Calu3 (cell line): ENCODE measurements around the gene PCP2. TPM values are rescaled to one million over a fixed set of nuclear protein-coding genes. Genes with fewer than 3 reads are reported as not detected.

Experiments used
- BruUV-seq: library from RNA; stranded (reverse); fragments of 400-500 nt; replicated peaks from 2 replicates; lab custom pipeline; 2021; lab: Mats Ljungman, UMichigan
- CTCF ChIA-PET: fragments of 300-600 bp; sonication (Branson Sonifier 250); formaldehyde crosslinking; loops from one replicate; lab custom pipeline; 2022; ENCODE audit warnings: antibody characterized with exemption; lab: Charles Lee
- DNase-seq: peaks from one replicate; pipeline ENCODE4 v3.0.0; 2022
- H3K27ac Mint-ChIP-seq: one replicate; pipeline ENCODE4 v1.8.0; 2022; ENCODE audit warnings: mixed read lengths; ENCODE audit not compliant: unreplicated experiment
- H3K27me3 Mint-ChIP-seq: one replicate; pipeline ENCODE4 v1.8.0; 2022; ENCODE audit warnings: mixed read lengths; ENCODE audit not compliant: unreplicated experiment
- H3K36me3 Mint-ChIP-seq: one replicate; pipeline ENCODE4 v1.8.0; 2022; ENCODE audit warnings: mild to moderate bottlenecking, moderate library complexity, mixed read lengths; ENCODE audit not compliant: insufficient read depth, unreplicated experiment
- H3K4me1 Mint-ChIP-seq: one replicate; pipeline ENCODE4 v1.8.0; 2022; ENCODE audit warnings: mild to moderate bottlenecking, low read depth, mixed read lengths; ENCODE audit not compliant: unreplicated experiment
- H3K4me3 Mint-ChIP-seq: one replicate; pipeline ENCODE4 v1.8.0; 2022; ENCODE audit warnings: mild to moderate bottlenecking, low read depth, moderate library complexity, mixed read lengths; ENCODE audit not compliant: unreplicated experiment
- H3K9me3 Mint-ChIP-seq: one replicate; pipeline ENCODE4 v1.8.0; 2022; ENCODE audit warnings: low read depth, mixed read lengths; ENCODE audit not compliant: unreplicated experiment
- intact Hi-C: fragments of 100-400 bp; cut with micrococcal nuclease; formaldehyde crosslinking; loops from one replicate; pipeline ENCODE4 v1.10.0; 2022; ENCODE audit not compliant: unreplicated experiment
- total RNA-seq: library from RNA; stranded (reverse); gene quantifications from 2 replicates; pipeline ENCODE4 v1.2.3, GENCODE V29; 2022
- TF ChIP-seq, protein P1 (sequence below): fragments of 200-600 bp; IDR thresholded peaks from one replicate; pipeline ENCODE4 v1.8.0; 2022; ENCODE audit warnings: antibody characterized with exemption; ENCODE audit not compliant: unreplicated experiment

PCP2 gene
- total RNA-seq, 1 experiment from 2014 or later, result not detected

DNA sequence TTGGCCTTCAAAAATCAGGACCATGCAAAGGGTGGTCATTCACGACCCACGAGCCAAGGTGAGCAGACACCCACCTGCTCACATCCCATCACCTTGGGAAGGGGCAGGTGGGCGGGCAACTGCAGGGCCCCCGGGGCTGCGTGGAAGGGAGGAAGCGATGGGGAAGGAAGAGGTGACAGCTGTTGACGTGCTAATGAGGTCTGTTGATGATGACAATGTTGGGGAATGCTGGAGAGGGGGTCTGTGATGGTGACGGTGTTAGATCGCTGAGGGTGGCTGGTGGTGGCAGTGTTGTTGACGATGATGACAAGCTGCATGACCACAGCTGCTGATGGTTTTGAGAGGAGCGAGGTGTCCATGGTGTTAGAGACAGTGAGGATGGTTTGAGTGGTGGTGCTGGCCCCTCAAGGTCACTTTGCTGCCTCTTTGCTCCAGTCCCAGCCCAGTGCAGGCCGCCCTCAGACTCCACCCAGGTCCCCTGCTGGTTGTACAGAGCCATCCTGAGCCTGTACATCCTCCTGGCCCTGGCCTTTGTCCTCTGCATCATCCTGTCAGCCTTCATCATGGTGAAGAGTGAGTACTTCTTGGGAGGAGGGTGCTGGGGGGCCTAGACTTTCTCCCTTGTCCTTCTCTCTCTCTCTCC is 44.3 kb upstream of the PCP2 start:
- CTCF ChIA-PET, result interaction anchor here (1.3 kb wide), 1 partner anchor 109 kb away, joined by 11 read pairs; no protein-coding TSS in a partner anchor
- H3K27me3 Mint-ChIP-seq, result peaks cover 65% of the 10 kb centered on the region
- H3K27ac Mint-ChIP-seq, result no peak overlapping the region
- intact Hi-C loops, result no loop called here
- BruUV-seq, result no TSS peak
- TF ChIP-seq, protein P1, sequence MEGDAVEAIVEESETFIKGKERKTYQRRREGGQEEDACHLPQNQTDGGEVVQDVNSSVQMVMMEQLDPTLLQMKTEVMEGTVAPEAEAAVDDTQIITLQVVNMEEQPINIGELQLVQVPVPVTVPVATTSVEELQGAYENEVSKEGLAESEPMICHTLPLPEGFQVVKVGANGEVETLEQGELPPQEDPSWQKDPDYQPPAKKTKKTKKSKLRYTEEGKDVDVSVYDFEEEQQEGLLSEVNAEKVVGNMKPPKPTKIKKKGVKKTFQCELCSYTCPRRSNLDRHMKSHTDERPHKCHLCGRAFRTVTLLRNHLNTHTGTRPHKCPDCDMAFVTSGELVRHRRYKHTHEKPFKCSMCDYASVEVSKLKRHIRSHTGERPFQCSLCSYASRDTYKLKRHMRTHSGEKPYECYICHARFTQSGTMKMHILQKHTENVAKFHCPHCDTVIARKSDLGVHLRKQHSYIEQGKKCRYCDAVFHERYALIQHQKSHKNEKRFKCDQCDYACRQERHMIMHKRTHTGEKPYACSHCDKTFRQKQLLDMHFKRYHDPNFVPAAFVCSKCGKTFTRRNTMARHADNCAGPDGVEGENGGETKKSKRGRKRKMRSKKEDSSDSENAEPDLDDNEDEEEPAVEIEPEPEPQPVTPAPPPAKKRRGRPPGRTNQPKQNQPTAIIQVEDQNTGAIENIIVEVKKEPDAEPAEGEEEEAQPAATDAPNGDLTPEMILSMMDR, result no peak
- H3K4me3 Mint-ChIP-seq, result no peak overlapping the region
- peaks cover 17% of the 10 kb centered on the region for H3K36me3 Mint-ChIP-seq
- no peak for DNase-seq
- no peaks in the 10 kb centered on the region for H3K4me1 Mint-ChIP-seq
- no peaks in the 10 kb centered on the region for H3K9me3 Mint-ChIP-seq

DNA sequence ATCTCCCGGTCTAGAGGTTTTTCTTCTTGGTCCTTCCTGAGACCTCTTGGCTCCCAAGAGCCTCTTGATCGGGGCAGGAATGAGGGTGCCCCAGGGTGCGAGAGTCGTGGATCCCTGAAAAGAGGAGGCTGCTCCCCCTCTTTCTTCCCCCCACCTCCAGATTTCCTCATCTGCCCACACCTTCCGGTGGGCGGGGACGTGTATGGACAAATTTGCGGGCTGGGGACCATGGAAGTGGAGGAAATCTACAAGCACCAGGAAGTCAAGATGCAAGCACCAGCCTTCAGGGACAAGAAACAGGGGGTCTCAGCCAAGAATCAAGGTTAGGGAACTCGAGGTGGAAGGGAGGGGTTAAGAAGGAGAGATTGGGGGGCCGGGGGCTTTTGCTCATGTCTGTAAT is 43.3 kb upstream of the PCP2 start, which contains the start of gene MCEMP1:
TSS of gene MCEMP1 (plus strand) at position 237 of the 400 bp plus-strand sequence. CDS start at position 268, 31 bp downstream.
- no peaks in the 10 kb centered on the region for H3K9me3 Mint-ChIP-seq
- BruUV-seq, result no TSS peak
- CTCF ChIA-PET, result no interaction called here
- TF ChIP-seq, protein P1, result no peak
- no peak within 1 kb of the TSS for H3K27ac Mint-ChIP-seq
- DNase-seq, result no peak
- peaks cover 67% of the 10 kb centered on the region for H3K27me3 Mint-ChIP-seq
- intact Hi-C loops, result no loop called here
- no peak within 1 kb of the TSS for H3K4me3 Mint-ChIP-seq
- peaks cover 16% of the 10 kb centered on the region for H3K36me3 Mint-ChIP-seq
- no peaks in the 10 kb centered on the region for H3K4me1 Mint-ChIP-seq

DNA sequence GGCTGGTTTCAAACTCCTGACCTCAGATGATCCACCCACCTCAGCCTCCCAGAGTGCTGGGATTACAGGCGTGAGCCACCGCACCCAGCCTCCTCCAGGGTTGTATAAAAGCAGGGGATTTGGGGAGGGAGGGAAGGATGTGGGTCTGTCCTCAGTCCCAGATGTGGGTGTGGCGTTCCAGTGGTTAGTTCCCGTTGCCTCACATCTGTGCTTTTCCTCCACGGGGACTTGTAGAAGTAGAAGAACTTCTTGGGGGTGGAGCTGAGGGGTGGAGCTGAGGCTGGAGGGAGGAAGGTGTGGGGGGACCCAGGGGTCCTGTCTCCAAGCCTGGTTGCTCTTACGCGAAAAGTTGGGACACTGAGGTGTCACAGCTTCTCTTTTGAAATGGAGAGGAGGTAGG is 42.9 kb upstream of the PCP2 start:
- Mint-ChIP-seq H3K27me3 (peaks cover 67% of the 10 kb centered on the region), H3K4me3 (no peak overlapping the region), H3K36me3 (peaks cover 11% of the 10 kb centered on the region), H3K27ac (no peak overlapping the region), H3K9me3 (no peaks in the 10 kb centered on the region), H3K4me1 (no peaks in the 10 kb centered on the region)
- TF ChIP-seq, protein P1, result no peak
- intact Hi-C loops, result no loop called here
- no TSS peak for BruUV-seq
- DNase-seq, result no peak
- CTCF ChIA-PET, result no interaction called here

DNA sequence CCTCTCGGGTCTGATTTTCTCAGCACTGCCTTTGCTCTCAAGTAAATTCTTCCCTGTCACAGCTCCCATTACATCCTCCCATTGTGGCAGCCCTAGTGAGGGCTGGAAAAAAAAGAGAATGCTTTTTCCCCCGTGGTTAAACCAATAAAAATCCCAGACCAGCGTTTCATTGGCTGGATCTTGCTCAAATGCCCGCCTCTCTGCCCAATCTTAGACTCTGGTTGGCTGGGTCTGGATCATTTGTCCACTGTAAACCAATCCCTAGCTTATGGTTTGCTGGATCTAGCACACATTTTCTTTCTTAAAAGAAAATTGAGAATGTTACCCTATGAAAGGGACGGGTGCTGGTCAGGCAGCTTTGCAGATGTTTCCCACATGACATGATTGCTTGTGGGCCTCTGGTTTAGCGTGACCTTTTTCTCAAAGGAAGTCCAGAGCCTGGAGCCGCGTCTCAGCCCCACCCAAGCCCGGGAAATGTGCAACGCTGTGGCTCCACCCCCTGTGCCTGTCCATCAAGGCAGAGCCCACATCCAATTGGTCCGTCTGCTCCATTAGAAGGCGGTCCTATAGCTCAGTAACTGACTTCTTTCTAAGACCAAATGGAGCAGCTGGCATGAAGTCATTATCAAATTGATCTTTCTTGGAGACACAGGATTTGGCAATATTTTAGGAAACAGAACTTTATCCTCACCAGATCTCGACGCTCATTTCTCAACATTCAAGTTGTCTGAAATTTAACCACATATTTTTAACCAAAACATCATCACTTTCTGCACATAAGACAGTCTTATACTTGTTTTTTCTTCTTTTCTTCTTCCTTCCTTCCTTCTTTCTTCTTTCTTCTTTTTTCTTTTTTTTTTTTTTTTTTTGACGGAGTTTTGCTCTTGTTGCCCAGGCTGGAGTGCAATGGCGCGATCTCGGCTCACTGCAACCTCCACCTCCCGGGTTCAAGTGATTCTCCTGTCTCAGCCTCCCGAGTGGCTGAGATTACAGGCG is 40.8 kb upstream of the PCP2 start:
- no peaks in the 10 kb centered on the region for H3K36me3 Mint-ChIP-seq
- H3K4me1 Mint-ChIP-seq, result peaks cover 8% of the 10 kb centered on the region
- CTCF ChIA-PET, result interaction anchor here (0.6 kb wide), 1 partner anchor 78 kb away, joined by 8 read pairs; no protein-coding TSS in a partner anchor
- BruUV-seq, result no TSS peak
- no peak overlapping the region for H3K4me3 Mint-ChIP-seq
- H3K9me3 Mint-ChIP-seq, result no peaks in the 10 kb centered on the region
- TF ChIP-seq, protein P1, result no peak
- DNase-seq, result peak; percentile 59
- intact Hi-C loops, result no loop called here
- no peak overlapping the region for H3K27ac Mint-ChIP-seq
- H3K27me3 Mint-ChIP-seq, result peaks cover 79% of the 10 kb centered on the region
